Activated naive CD4-positive, alpha-beta T cell treated with anti-CD3 and anti-CD28 coated beads, Interleukin-2, amount 50 U/mL, for 24 hours (primary cell): ENCODE results near the gene KIF21B.
"Not testable (repeated sequence)": the region's sequence is repeated elsewhere in the genome, so short reads cannot be mapped to it uniquely, and the experiment has no call there.

ENCODE experiments used
- H3K27ac Mint-ChIP-seq: one replicate; pipeline ENCODE4 v1.8.0; 2021; ENCODE audit warnings: mild to moderate bottlenecking, mixed read lengths
- H3K27me3 Mint-ChIP-seq: one replicate; pipeline ENCODE4 v1.8.0; 2021; ENCODE audit warnings: mixed read lengths
- H3K36me3 Mint-ChIP-seq: one replicate; pipeline ENCODE4 v1.8.0; 2021; ENCODE audit warnings: mixed read lengths
- H3K4me1 Mint-ChIP-seq: one replicate; pipeline ENCODE4 v1.8.0; 2021; ENCODE audit warnings: mixed read lengths
- H3K4me3 Mint-ChIP-seq: one replicate; pipeline ENCODE4 v1.8.0; 2021; ENCODE audit warnings: mild to moderate bottlenecking, mixed read lengths
- H3K9me3 Mint-ChIP-seq: one replicate; pipeline ENCODE4 v1.8.0; 2021; ENCODE audit warnings: mixed read lengths

The KIF21B gene

GRCh38 chr1:200934676-200935245 is 88.8 kb downstream of the KIF21B start:
- no peaks in the 10 kb centered on the region for H3K27me3 Mint-ChIP-seq
- H3K9me3 Mint-ChIP-seq = no peaks in the 10 kb centered on the region
- no peak overlapping the region for H3K4me3 Mint-ChIP-seq
- H3K4me1 Mint-ChIP-seq = peaks cover 8% of the 10 kb centered on the region
- H3K36me3 Mint-ChIP-seq = no peaks in the 10 kb centered on the region
- no peak overlapping the region for H3K27ac Mint-ChIP-seq

GRCh38 chr1:200931776-200932175 is 91.7 kb downstream of the KIF21B start:
- H3K4me1 Mint-ChIP-seq = no peaks in the 10 kb centered on the region
- H3K4me3 Mint-ChIP-seq = no peak overlapping the region
- H3K9me3 Mint-ChIP-seq = no peaks in the 10 kb centered on the region
- H3K27ac Mint-ChIP-seq = no peak overlapping the region
- no peaks in the 10 kb centered on the region for H3K36me3 Mint-ChIP-seq
- H3K27me3 Mint-ChIP-seq = no peaks in the 10 kb centered on the region

GRCh38 chr1:200930285-200930684 is 93.2 kb downstream of the KIF21B start:
- not testable (repeated sequence) for H3K36me3 Mint-ChIP-seq, H3K9me3 Mint-ChIP-seq, H3K4me3 Mint-ChIP-seq, H3K27ac Mint-ChIP-seq, H3K27me3 Mint-ChIP-seq, H3K4me1 Mint-ChIP-seq

GRCh38 chr1:200929530-200930278 is 93.8 kb downstream of the KIF21B start:
- no peaks in the 10 kb centered on the region for H3K36me3 Mint-ChIP-seq
- H3K4me3 Mint-ChIP-seq = no peak overlapping the region
- no peaks in the 10 kb centered on the region for H3K27me3 Mint-ChIP-seq
- H3K4me1 Mint-ChIP-seq = peaks cover 4% of the 10 kb centered on the region
- H3K27ac Mint-ChIP-seq = no peak overlapping the region
- no peaks in the 10 kb centered on the region for H3K9me3 Mint-ChIP-seq

GRCh38 chr1:200925831-200926230 is 97.7 kb downstream of the KIF21B start:
- Mint-ChIP-seq H3K4me1 (peaks cover 4% of the 10 kb centered on the region), H3K9me3 (no peaks in the 10 kb centered on the region), H3K27ac (no peak overlapping the region), H3K36me3 (no peaks in the 10 kb centered on the region), H3K27me3 (no peaks in the 10 kb centered on the region), H3K4me3 (no peak overlapping the region)

- Mint-ChIP-seq H3K4me3 (no peak overlapping the region), H3K27me3 (no peaks in the 10 kb centered on the region), H3K4me1 (peaks cover 4% of the 10 kb centered on the region), H3K27ac (no peak overlapping the region), H3K9me3 (no peaks in the 10 kb centered on the region), H3K36me3 (no peaks in the 10 kb centered on the region)
These were observed 99.9 kb downstream of the KIF21B start for GRCh38 chr1:200923601-200924000.

- no peak overlapping the region for H3K4me3 Mint-ChIP-seq
- H3K9me3 Mint-ChIP-seq = no peaks in the 10 kb centered on the region
- H3K27me3 Mint-ChIP-seq = no peaks in the 10 kb centered on the region
- H3K4me1 Mint-ChIP-seq = peaks cover 4% of the 10 kb centered on the region
- no peaks in the 10 kb centered on the region for H3K36me3 Mint-ChIP-seq
- H3K27ac Mint-ChIP-seq = no peak overlapping the region
These were observed 101.1 kb downstream of the KIF21B start for GRCh38 chr1:200922406-200922805.

GRCh38 chr1:200921571-200922110 is 101.9 kb downstream of the KIF21B start:
- Mint-ChIP-seq H3K36me3 (no peaks in the 10 kb centered on the region), H3K4me3 (no peak overlapping the region), H3K27me3 (no peaks in the 10 kb centered on the region), H3K4me1 (peaks cover 4% of the 10 kb centered on the region), H3K27ac (no peak overlapping the region), H3K9me3 (no peaks in the 10 kb centered on the region)
